Measurements from ENCODE around the gene UMAD1.

The UMAD1 gene

GRCh38 chr7:7695111-7695817, 54.7 kb downstream of the UMAD1 start:
- DNase-seq = no peak

- no peak for DNase-seq
These were observed 56.0 kb downstream of the UMAD1 start for GRCh38 chr7:7696458-7697119.

- DNase-seq = no peak
These were observed 58.4 kb downstream of the UMAD1 start for GRCh38 chr7:7698930-7699329.

GRCh38 chr7:7699380-7699779, 58.8 kb downstream of the UMAD1 start:
- no peak for DNase-seq

GRCh38 chr7:7699970-7700369, 59.4 kb downstream of the UMAD1 start:
- no peak for DNase-seq

GRCh38 chr7:7701527-7701926, 61.0 kb downstream of the UMAD1 start:
- no peak for DNase-seq

- DNase-seq = no peak
These were observed 62.3 kb downstream of the UMAD1 start for GRCh38 chr7:7702826-7703225.

- DNase-seq = no peak
These were observed 62.9 kb downstream of the UMAD1 start for GRCh38 chr7:7703427-7703826.

GRCh38 chr7:7704867-7705266, 64.3 kb downstream of the UMAD1 start:
- DNase-seq = no peak

- DNase-seq = no peak
These were observed 64.8 kb downstream of the UMAD1 start for GRCh38 chr7:7705318-7705717.

GRCh38 chr7:7706101-7706511, 65.6 kb downstream of the UMAD1 start:
- DNase-seq = no peak

- DNase-seq = no peak
These were observed 66.1 kb downstream of the UMAD1 start for GRCh38 chr7:7706556-7707172.

GRCh38 chr7:7707246-7707645, 66.7 kb downstream of the UMAD1 start:
- DNase-seq = no peak

- no peak for DNase-seq
These were observed 67.3 kb downstream of the UMAD1 start for GRCh38 chr7:7707806-7708205.

- no peak for DNase-seq
These were observed 68.7 kb downstream of the UMAD1 start for GRCh38 chr7:7709291-7709690.

GRCh38 chr7:7710469-7710868, 69.9 kb downstream of the UMAD1 start:
- DNase-seq = no peak

- no peak for DNase-seq
These were observed 73.2 kb downstream of the UMAD1 start for GRCh38 chr7:7713730-7714129.

GRCh38 chr7:7718492-7718891, 77.9 kb downstream of the UMAD1 start, which contains the start of gene RPA3:
Gene RPA3, minus strand, starts transcription at chr7:7718607. Its CDS starts 78,189 bp downstream, at chr7:7640418.
- DNase-seq = no peak

GRCh38 chr7:7719236-7719635, 78.7 kb downstream of the UMAD1 start:
- DNase-seq = peak; percentile 60

GRCh38 chr7:7720193-7720592, 79.6 kb downstream of the UMAD1 start:
- no peak for DNase-seq

GRCh38 chr7:7720750-7721621, 80.4 kb downstream of the UMAD1 start:
- DNase-seq = no peak

GRCh38 chr7:7731732-7732131, 91.2 kb downstream of the UMAD1 start:
- no peak for DNase-seq

- no peak for DNase-seq
These were observed 92.2 kb downstream of the UMAD1 start for GRCh38 chr7:7732621-7733281.

Data from NCI-H2171 (cell line).